AG09309 (cell line): ENCODE measurements around the gene LPCAT2.

Experiments
- DNase-seq: peaks from one replicate; pipeline ENCODE4 v3.0.0-alpha.2; 2010; ENCODE audit warnings: low read depth
- H3K4me3 ChIP-seq: 2 replicates; pipeline ENCODE4 v1.5.1; 2011; ENCODE audit warnings: mild to moderate bottlenecking, low read depth, low read length, moderate library complexity; ENCODE audit not compliant: control insufficient read depth
- TF ChIP-seq, protein P1 (sequence below): IDR thresholded peaks from 2 replicates; pipeline ENCODE4 v1.5.1; 2011; ENCODE audit warnings: mild to moderate bottlenecking, low read depth, low read length, inconsistent platforms; ENCODE audit not compliant: insufficient read depth, control insufficient read depth; ENCODE audit errors: missing control alignments

The LPCAT2 gene

GRCh38 chr16:55508941-55509931, at the start of gene LPCAT2:
LPCAT2 (plus strand) TSS chr16:55509072; CDS start chr16:55509182, 110 bp downstream.
- no peak for DNase-seq
- H3K4me3 ChIP-seq: peak within 1 kb of the TSS; percentile 36
- TF ChIP-seq, protein P1, sequence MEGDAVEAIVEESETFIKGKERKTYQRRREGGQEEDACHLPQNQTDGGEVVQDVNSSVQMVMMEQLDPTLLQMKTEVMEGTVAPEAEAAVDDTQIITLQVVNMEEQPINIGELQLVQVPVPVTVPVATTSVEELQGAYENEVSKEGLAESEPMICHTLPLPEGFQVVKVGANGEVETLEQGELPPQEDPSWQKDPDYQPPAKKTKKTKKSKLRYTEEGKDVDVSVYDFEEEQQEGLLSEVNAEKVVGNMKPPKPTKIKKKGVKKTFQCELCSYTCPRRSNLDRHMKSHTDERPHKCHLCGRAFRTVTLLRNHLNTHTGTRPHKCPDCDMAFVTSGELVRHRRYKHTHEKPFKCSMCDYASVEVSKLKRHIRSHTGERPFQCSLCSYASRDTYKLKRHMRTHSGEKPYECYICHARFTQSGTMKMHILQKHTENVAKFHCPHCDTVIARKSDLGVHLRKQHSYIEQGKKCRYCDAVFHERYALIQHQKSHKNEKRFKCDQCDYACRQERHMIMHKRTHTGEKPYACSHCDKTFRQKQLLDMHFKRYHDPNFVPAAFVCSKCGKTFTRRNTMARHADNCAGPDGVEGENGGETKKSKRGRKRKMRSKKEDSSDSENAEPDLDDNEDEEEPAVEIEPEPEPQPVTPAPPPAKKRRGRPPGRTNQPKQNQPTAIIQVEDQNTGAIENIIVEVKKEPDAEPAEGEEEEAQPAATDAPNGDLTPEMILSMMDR: no peak

- no peak for DNase-seq
- TF ChIP-seq, protein P1: no peak
- H3K4me3 ChIP-seq: no peak overlapping the region
Observed at GRCh38 chr16:55462241-55462640, 46.6 kb upstream of the LPCAT2 start.

DNA sequence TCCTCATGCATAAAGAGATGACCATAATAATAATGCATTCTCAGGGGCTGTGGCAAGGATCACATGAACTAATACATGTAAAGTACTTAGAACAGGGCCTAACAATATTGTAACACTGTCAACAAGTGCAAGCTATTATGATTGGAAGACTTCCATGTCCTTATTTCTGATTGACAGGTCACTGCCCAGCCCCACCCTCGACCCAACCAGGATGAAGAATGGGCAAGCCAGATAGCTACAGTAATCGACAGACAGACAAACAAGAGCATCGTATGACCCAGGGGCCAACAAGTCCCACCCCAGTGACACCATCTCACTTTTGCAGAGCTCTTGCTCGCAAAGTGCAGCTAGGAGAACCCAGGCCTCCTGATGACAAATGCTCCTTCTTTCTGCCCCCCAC, 44.5 kb upstream of the LPCAT2 start:
- no peak for DNase-seq
- TF ChIP-seq, protein P1: no peak

GRCh38 chr16:55465077-55465896, 43.6 kb upstream of the LPCAT2 start:
- H3K4me3 ChIP-seq: no peak overlapping the region
- DNase-seq: peak; percentile 41
- TF ChIP-seq, protein P1: peak; percentile 99

More for the DNA sequence above, 44.5 kb upstream of the LPCAT2 start:
- H3K4me3 ChIP-seq: no peak overlapping the region

DNA sequence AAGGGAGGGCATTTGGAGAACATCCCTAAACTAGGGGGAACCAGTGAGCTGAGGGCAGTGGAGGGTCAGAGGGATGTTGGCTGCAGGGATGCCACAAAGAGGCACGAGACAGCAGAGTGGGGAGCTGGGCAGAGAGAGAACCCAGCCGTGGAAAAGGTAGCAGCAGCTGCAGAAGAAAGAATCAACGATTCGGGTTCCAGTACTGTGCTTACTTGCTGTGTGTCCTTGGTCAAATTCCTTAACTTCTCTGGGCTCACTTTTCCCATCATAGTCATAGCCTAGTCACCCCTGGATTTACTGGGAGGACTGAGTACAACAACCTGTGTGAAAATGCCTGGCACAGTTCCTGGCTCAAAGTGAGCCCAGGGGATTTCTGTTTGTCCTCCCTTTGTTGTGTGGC, 42.7 kb upstream of the LPCAT2 start:
- no peak for DNase-seq
- H3K4me3 ChIP-seq: no peak overlapping the region
- TF ChIP-seq, protein P1: no peak

DNA sequence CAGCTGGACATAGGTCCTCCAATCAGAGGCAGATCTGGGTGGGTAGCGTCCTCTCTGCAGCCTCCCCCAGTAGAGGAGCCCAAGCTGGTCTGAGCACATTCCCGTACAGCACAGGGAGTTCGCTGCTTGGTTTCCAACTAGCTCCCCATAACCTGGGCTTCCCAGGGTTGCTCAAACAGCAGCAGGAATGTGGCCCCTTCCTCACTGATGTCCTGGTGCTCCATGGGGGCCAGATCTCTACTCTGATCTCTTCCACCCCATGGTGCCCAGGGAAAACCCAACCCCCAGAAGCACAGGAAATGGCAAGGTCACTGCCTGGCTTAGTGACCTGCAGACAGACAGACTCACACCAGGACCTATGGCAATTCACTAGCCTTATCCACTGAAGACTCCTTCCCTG, 41.0 kb upstream of the LPCAT2 start:
- DNase-seq: no peak
- H3K4me3 ChIP-seq: no peak overlapping the region
- TF ChIP-seq, protein P1: no peak
